ENCODE data around the gene MYCBP. TPM values are rescaled to one million over a fixed set of nuclear protein-coding genes. Genes with fewer than 3 reads are reported as not detected.

MYCBP gene
- total and polyA plus RNA-seq, 2 of the 13 experiments (the other 11 are each of a cell fraction or from before 2014, with no cell fraction given) = 11.4 to 30.4 TPM

DNA sequence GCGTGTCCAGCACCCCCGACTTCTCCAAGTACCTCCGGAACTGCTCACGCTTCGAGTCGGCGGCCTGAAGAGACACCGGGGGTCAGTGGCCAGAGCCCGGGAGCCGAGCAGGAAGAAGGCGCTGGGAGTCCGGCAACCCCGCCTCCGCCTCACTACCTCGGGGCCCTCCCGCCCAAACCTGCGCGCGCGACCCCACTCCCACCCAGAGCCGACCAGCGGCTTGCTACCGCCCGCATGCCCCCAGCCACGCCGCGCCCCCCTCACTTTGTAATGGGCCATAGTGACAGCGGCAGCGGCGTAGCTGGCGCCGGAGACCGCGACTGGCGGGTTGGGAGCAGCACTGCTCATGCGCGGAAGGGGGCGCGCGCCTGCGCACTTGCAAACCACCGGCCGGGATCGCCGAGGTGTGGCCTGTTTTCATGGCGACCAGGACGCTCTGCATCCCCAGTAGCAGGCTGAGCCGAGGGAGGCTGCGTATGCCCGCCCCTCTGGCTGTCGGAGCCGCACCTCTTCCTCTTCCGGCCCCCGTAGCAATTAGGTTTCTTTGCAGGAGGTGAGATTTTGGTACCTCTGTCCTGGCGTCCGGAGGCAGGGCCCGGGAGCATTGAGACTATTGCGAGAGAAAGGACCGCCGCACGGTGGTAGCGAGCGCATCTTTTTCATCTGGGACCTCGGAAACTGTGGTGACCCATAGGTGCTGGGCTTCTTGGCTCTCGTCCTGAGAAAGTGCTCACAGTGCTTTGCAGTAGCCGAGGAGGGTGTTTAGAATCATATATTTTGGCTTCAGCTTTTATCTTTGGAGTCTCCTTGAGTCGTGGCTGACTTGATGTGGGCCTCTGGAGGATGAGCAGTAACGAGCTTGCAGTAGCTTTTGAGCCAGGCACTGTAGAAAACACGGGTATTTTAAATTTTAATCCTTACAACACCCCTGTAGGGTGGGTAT lies at the start of gene MYCBP (continued):
- TF ChIP-seq KIAA2018 (CRISPR knock-in tag; IDR thresholded peaks at IDR 0.05; ENCODE audit: borderline replicate concordance) (no peak), ZBTB34 (CRISPR knock-in tag; IDR thresholded peaks at IDR 0.05) (no peak), FOXJ3 (CRISPR knock-in tag; IDR thresholded peaks at IDR 0.05; ENCODE audit: borderline replicate concordance) (0 out of 2 replicates have a peak, but pooled peaks have one; percentile 41), SATB2 (CRISPR knock-in tag; IDR thresholded peaks at IDR 0.05) (no peak), ZNF350 (CRISPR knock-in tag; IDR thresholded peaks at IDR 0.05; ENCODE audit: borderline replicate concordance, low read depth) (peak; percentile 74; the same call in 1 of the 2 replicates), ERF (CRISPR knock-in tag; IDR thresholded peaks at IDR 0.05) (peak; percentile 42; the same call in 1 of the 2 replicates), ZBTB44 (CRISPR knock-in tag; IDR thresholded peaks at IDR 0.05) (no peak), ZBTB7B (CRISPR knock-in tag; IDR thresholded peaks at IDR 0.05) (peak; percentile 29; the same call in 1 of the 2 replicates), MIXL1 (CRISPR knock-in tag; IDR thresholded peaks at IDR 0.05) (peak; percentile 70; the same call in 1 of the 2 replicates), ZNF577 (CRISPR knock-in tag; IDR thresholded peaks at IDR 0.05; ENCODE audit: borderline replicate concordance, low read depth) (no peak), ZNF136 (CRISPR knock-in tag; IDR thresholded peaks at IDR 0.05; ENCODE audit: low read depth) (0 out of 2 replicates have a peak, but pooled peaks have one; percentile 31), FUBP1 (CRISPR knock-in tag; IDR thresholded peaks at IDR 0.05; ENCODE audit: borderline replicate concordance) (no peak), HIVEP1 (CRISPR knock-in tag; IDR thresholded peaks at IDR 0.05) (peak; percentile 56), ZNF33B (CRISPR knock-in tag; IDR thresholded peaks at IDR 0.05) (no peak), HMG20B (CRISPR knock-in tag; conservative IDR thresholded peaks at IDR 0.05) (no peak)

Measured in HepG2 (cell line).